Activated CD4-positive, alpha-beta memory T cell treated with anti-CD3 and anti-CD28 coated beads, Interleukin-2, amount 10 ng/mL, durations not matched to agents 7 days and 5 days (primary cell): ENCODE data around the gene PBLD. TPM values are rescaled to one million over a fixed set of nuclear protein-coding genes. Genes with fewer than 3 reads are reported as not detected.
"Not testable (repeated sequence)": the region's sequence is repeated elsewhere in the genome, so short reads cannot be mapped to it uniquely, and the experiment has no call there.

ENCODE experiments used
- CTCF ChIA-PET: fragments of 350-600 bp; sonication (Branson Sonifier 250); formaldehyde crosslinking; loops from one replicate; lab custom pipeline; 2021; ENCODE audit warnings: antibody characterized with exemption, inconsistent platforms; lab: Charles Lee
- POLR2A ChIA-PET: fragments of 350-600 bp; sonication (Branson Sonifier 250); formaldehyde crosslinking; loops from one replicate; lab custom pipeline; 2021; ENCODE audit warnings: antibody characterized with exemption; lab: Charles Lee
- DNase-seq: peaks from one replicate; pipeline ENCODE4 v3.0.0-alpha.2; 2020
- H3K27ac Mint-ChIP-seq: one replicate; pipeline ENCODE4 v1.8.0; 2021; ENCODE audit warnings: mild to moderate bottlenecking, mixed read lengths
- H3K27me3 Mint-ChIP-seq: one replicate; pipeline ENCODE4 v1.8.0; 2021; ENCODE audit warnings: mixed read lengths
- H3K36me3 Mint-ChIP-seq: one replicate; pipeline ENCODE4 v1.8.0; 2021; ENCODE audit warnings: low read depth, mixed read lengths
- H3K4me1 Mint-ChIP-seq: one replicate; pipeline ENCODE4 v1.8.0; 2021; ENCODE audit warnings: mixed read lengths
- H3K4me3 Mint-ChIP-seq: one replicate; pipeline ENCODE4 v1.8.0; 2021; ENCODE audit warnings: mild to moderate bottlenecking, mixed read lengths
- H3K9me3 Mint-ChIP-seq: one replicate; pipeline ENCODE4 v1.8.0; 2021; ENCODE audit warnings: mixed read lengths
- total RNA-seq, 2 experiments: library from RNA; stranded (reverse); gene quantifications; one replicate each; pipeline ENCODE4 v1.2.3, GENCODE V29; 2021

PBLD gene
- total RNA-seq, 2 experiments from 2014 or later = 1.4 to 2.1 TPM

DNA sequence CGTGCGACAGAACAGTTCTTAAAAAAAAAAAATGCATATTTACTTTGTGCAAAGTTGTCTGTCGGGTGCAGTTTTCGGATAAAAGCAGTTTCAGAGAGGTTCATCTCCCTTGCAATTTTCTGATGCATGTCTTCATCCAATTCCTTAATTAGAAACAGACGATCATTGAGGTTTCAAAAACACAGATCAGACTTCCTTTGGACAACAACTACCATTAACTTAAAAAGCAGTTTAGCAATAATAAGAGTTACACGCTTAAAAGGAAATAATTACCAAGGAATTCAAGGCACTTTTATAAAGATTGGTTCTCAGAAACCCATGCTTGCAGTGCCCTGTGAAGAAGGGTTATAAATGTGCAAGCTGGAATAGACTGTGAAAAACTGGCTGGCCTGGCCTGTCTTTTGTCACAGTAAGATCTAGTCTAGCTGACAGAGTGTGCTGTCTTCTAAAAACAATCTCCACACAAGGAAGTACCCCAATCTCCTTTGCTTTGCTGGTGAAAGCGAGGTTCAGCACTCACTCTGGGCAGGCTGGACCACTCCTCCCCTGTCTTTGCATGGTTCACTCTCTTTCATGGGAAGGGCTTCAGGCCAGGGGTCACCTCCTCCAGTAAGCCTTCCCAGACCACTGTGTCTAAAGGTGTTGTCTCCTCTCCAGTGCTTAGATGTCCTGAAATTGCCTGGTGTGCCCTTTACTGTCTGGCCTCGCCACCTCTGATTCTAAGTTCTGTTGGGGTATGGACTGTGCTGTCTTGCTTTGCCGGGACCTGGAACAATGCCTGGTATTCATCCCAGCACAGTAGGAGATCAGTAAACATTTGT lies 35.7 kb downstream of the PBLD start:
- POLR2A ChIA-PET = no interaction called here
- H3K9me3 Mint-ChIP-seq = no peaks in the 10 kb centered on the region

GRCh38 chr10:68290736-68291135 lies 42.0 kb downstream of the PBLD start:
- Mint-ChIP-seq H3K4me3 (no peak overlapping the region), H3K27ac (no peak overlapping the region), H3K9me3 (no peaks in the 10 kb centered on the region), H3K27me3 (no peaks in the 10 kb centered on the region), H3K4me1 (no peaks in the 10 kb centered on the region), H3K36me3 (no peaks in the 10 kb centered on the region)
- POLR2A ChIA-PET = no interaction called here
- no peak for DNase-seq
- CTCF ChIA-PET = interaction anchor here (1.1 kb wide), 1 partner anchor 11 kb away, joined by 3 read pairs; no protein-coding TSS in a partner anchor

More for the DNA sequence above, 35.7 kb downstream of the PBLD start:
- CTCF ChIA-PET = interaction anchor here (1.5 kb wide), 1 partner anchor 508 kb away, joined by 3 read pairs; no protein-coding TSS in a partner anchor
- no peaks in the 10 kb centered on the region for H3K36me3 Mint-ChIP-seq
- H3K4me1 Mint-ChIP-seq = no peaks in the 10 kb centered on the region
- no peak for DNase-seq
- H3K4me3 Mint-ChIP-seq = no peak overlapping the region
- H3K27ac Mint-ChIP-seq = no peak overlapping the region
- H3K27me3 Mint-ChIP-seq = no peaks in the 10 kb centered on the region

DNA sequence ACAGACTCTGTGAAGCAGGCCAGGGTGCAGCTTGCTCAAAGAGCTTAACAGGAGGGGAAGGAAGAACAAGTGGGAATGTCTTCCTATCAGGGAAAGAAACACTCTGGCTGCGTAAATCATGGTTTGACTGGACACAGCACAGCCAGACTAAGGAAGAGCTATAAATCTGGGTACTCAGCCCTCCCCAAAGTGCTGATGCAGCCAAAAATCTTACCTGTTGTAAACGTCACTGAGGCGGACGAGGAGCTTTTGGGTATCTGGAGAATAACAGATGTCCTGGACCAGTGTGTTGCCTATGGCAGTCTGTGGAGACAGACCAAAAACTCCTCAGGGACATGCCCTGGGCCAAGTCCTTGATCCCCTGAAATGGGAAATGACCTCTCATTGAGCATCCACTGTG lies 44.0 kb downstream of the PBLD start:
- no peak overlapping the region for H3K27ac Mint-ChIP-seq
- CTCF ChIA-PET = interaction anchor here (1.3 kb wide), 1 partner anchor 13 kb away, joined by 7 read pairs; no protein-coding TSS in a partner anchor

DNA sequence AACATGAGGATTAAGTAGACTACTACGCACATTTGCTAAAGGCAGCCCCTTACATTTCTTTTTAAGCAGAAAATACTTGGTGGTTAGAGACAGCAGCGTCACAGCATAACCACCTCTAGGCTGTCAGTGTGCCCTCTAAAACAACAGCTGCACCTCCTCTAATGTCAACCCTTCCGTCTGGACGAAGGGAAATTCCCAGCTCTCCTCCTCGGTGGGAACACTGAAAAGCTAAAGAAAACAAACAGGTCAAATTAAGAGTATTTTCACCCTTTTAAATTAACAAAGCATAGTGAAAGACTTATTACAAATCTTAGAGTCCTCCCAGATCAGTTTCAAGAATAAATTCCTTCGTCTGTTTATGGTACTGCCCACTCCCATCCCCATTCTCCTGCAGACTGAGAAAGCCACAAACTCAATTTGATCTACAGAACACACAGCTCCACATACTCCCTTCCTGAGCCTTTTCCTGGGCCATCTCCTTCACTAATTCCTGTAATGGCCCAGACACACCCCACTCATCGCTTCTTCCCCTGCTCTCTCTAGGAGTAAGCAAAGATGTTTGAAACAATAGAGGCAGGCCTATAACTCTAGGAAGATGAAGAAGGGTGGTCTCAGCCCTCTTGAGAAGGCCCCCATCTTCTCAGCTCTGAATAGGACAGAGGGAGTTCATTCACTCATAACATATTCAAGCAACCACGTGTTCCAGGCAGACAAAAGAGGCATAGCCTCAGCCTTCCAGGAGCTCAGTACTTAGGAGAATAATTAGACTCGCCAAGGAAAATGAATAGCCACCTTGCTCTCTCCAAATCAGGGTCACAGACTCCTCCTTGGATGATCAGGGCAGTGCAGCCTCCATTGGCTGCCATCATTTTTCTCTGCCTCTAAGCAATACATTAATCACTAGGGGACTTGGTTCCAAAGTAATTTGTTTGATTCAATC lies 48.4 kb downstream of the PBLD start:
- POLR2A ChIA-PET = no interaction called here
- Mint-ChIP-seq H3K27me3 (no peaks in the 10 kb centered on the region), H3K4me3 (no peak overlapping the region), H3K4me1 (no peaks in the 10 kb centered on the region), H3K36me3 (no peaks in the 10 kb centered on the region), H3K27ac (no peak overlapping the region), H3K9me3 (peaks cover 4% of the 10 kb centered on the region)
- CTCF ChIA-PET = no interaction called here
- no peak for DNase-seq

More for the DNA sequence above, 44.0 kb downstream of the PBLD start:
- no peaks in the 10 kb centered on the region for H3K4me1 Mint-ChIP-seq
- no peak overlapping the region for H3K4me3 Mint-ChIP-seq
- POLR2A ChIA-PET = no interaction called here
- H3K36me3 Mint-ChIP-seq = no peaks in the 10 kb centered on the region
- DNase-seq = no peak
- H3K27me3 Mint-ChIP-seq = no peaks in the 10 kb centered on the region
- no peaks in the 10 kb centered on the region for H3K9me3 Mint-ChIP-seq

DNA sequence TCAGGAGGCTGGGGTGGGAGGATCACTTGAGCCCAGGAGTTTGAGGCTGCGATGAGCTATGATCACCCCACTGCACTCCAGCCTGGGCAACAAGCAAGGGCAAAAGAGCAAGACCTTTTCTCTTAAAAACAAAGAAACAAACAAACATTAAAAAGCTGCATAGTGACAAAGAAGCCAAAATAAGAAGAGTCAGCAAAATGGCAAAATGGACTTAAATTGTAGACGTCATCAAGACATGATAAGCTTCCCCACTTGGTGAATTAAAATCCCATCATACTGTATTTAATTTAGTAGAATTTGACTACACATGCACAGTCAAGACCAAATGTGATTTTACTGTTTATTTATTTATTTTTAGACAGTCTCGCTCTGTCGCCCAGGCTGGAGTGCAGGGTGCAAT lies 52.0 kb downstream of the PBLD start:
- POLR2A ChIA-PET = no interaction called here
- Mint-ChIP-seq H3K27me3 (no peaks in the 10 kb centered on the region), H3K36me3 (peaks cover 9% of the 10 kb centered on the region), H3K27ac (no peak overlapping the region), H3K9me3 (peaks cover 25% of the 10 kb centered on the region), H3K4me3 (no peak overlapping the region), H3K4me1 (no peaks in the 10 kb centered on the region)
- no peak for DNase-seq
- CTCF ChIA-PET = no interaction called here

- POLR2A ChIA-PET, H3K27ac Mint-ChIP-seq, H3K4me1 Mint-ChIP-seq, H3K4me3 Mint-ChIP-seq, H3K36me3 Mint-ChIP-seq, CTCF ChIA-PET, H3K27me3 Mint-ChIP-seq, DNase-seq: not testable (repeated sequence)
- H3K9me3 Mint-ChIP-seq = peaks cover 25% of the 10 kb centered on the region
Observed at GRCh38 chr10:68278906-68279753, 53.6 kb downstream of the PBLD start.

GRCh38 chr10:68277814-68278213 lies 54.9 kb downstream of the PBLD start:
- H3K27me3 Mint-ChIP-seq, H3K36me3 Mint-ChIP-seq, CTCF ChIA-PET, POLR2A ChIA-PET, DNase-seq, H3K4me1 Mint-ChIP-seq, H3K27ac Mint-ChIP-seq, H3K4me3 Mint-ChIP-seq: not testable (repeated sequence)
- peaks cover 25% of the 10 kb centered on the region for H3K9me3 Mint-ChIP-seq

- ChIA-PET CTCF (no interaction called here), POLR2A (no interaction called here)
- no peak overlapping the region for H3K27ac Mint-ChIP-seq
- no peaks in the 10 kb centered on the region for H3K4me1 Mint-ChIP-seq
- no peak for DNase-seq
- H3K9me3 Mint-ChIP-seq = peaks cover 25% of the 10 kb centered on the region
- H3K4me3 Mint-ChIP-seq = no peak overlapping the region
- H3K27me3 Mint-ChIP-seq = no peaks in the 10 kb centered on the region
- H3K36me3 Mint-ChIP-seq = peaks cover 9% of the 10 kb centered on the region
Observed at GRCh38 chr10:68276224-68276623, 56.5 kb downstream of the PBLD start.

- Mint-ChIP-seq H3K27me3 (no peaks in the 10 kb centered on the region), H3K4me3 (no peak overlapping the region), H3K36me3 (peaks cover 9% of the 10 kb centered on the region), H3K9me3 (peaks cover 25% of the 10 kb centered on the region), H3K27ac (no peak overlapping the region), H3K4me1 (no peaks in the 10 kb centered on the region)
- ChIA-PET CTCF (no interaction called here), POLR2A (no interaction called here)
- no peak for DNase-seq
Observed at GRCh38 chr10:68275600-68276126, 57.1 kb downstream of the PBLD start.

DNA sequence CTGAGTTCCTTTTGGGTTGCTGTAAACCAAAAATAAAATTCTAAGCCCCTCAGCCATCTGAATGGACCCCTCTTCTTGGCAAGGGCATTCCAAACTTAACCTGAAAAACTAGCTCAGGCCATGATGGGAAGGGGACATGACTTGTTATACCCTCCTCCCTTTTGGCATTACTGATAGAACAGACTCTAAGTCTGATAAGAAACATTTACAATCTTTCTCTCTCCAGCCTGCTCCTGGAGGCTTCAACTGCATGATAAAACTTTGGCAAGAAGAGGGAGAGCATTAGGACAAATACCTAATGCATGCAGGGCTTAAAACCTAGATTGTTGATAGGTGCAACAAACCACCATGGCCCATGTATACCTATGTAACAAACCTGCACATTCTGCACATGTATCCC lies 59.9 kb downstream of the PBLD start:
- peaks cover 13% of the 10 kb centered on the region for H3K9me3 Mint-ChIP-seq

DNA sequence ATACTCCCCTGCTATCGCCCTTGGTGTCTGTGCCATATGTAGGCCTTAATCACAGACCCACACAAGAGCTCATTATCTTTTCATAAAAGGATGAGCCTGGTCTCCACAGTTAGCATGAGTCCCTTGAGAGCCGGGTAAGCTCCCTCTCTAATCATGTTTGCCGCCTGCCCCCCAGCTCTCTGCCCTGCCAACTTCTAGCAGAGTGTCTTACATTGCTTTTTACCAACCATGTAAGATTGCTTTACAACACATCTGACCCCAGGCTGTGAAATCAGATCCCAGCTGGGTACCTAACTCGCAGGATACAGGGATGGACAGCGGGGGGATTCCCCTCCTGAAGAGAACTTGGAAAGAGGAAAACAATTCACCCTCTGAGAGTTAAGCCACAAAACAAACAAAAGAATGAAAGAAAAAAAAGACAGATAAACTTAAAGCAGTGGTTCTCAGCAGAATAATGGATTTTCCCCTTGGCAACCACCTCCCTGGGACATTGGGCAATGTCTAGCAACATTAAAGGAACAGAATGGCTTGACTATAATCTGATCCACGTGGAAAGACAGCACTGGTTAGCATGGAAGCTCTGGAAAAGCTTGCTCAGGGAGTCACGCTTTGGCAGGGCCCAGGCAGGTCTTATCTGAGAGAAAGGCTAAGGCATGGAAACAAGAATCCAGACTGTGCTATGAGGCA lies 61.4 kb downstream of the PBLD start:
- Mint-ChIP-seq H3K4me1 (no peaks in the 10 kb centered on the region), H3K27ac (no peak overlapping the region), H3K9me3 (peaks cover 4% of the 10 kb centered on the region), H3K4me3 (no peak overlapping the region), H3K36me3 (no peaks in the 10 kb centered on the region), H3K27me3 (no peaks in the 10 kb centered on the region)
- POLR2A ChIA-PET = no interaction called here
- no peak for DNase-seq
- CTCF ChIA-PET = no interaction called here

More for the DNA sequence above, 59.9 kb downstream of the PBLD start:
- DNase-seq = no peak
- ChIA-PET CTCF (interaction anchor here (0.6 to 0.7 kb wide), 2 partner anchors 9 to 53 kb away, joined by 3 read pairs; no protein-coding TSS in a partner anchor), POLR2A (no interaction called here)
- peaks cover 5% of the 10 kb centered on the region for H3K36me3 Mint-ChIP-seq
- H3K4me1 Mint-ChIP-seq = no peaks in the 10 kb centered on the region
- no peak overlapping the region for H3K27ac Mint-ChIP-seq
- no peaks in the 10 kb centered on the region for H3K27me3 Mint-ChIP-seq
- H3K4me3 Mint-ChIP-seq = no peak overlapping the region
